ENCODE data around the gene SMKR1.

DNA sequence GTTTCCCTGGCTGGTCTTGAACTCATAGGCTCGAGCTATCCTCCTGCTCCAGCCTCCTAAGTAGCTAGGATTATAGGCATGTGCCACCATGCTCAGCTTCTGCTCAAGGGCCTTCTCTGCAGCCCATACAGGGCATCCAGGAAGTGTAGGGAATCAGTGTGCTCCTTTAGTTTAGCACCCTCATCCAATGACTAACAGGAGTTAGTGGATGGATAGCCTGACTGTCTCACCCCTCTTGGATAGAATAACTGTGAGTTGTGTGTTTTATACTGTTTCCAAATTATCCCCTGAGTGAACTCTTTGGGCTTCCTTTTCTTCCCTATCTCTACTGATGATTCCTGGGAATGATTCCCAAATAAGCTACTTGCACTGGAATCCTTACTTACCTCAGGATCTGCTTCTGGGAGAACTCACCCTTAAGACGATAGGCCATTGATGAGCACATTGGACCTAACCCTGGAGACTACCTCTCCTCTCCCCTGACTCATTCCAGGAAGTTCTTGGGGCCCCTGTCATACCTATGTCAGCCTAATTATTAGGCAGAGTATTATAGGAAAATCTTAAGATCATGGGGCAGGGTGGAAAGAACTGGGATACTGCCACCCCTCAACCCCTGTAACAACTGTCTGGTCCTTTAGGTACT lies 49.6 kb upstream of the SMKR1 start:
- TF ChIP-seq, protein P1, sequence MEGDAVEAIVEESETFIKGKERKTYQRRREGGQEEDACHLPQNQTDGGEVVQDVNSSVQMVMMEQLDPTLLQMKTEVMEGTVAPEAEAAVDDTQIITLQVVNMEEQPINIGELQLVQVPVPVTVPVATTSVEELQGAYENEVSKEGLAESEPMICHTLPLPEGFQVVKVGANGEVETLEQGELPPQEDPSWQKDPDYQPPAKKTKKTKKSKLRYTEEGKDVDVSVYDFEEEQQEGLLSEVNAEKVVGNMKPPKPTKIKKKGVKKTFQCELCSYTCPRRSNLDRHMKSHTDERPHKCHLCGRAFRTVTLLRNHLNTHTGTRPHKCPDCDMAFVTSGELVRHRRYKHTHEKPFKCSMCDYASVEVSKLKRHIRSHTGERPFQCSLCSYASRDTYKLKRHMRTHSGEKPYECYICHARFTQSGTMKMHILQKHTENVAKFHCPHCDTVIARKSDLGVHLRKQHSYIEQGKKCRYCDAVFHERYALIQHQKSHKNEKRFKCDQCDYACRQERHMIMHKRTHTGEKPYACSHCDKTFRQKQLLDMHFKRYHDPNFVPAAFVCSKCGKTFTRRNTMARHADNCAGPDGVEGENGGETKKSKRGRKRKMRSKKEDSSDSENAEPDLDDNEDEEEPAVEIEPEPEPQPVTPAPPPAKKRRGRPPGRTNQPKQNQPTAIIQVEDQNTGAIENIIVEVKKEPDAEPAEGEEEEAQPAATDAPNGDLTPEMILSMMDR (optimal IDR thresholded peaks at IDR 0.05 in 1 of 3, IDR thresholded peaks at IDR 0.05 in 1 of 3, conservative IDR thresholded peaks at IDR 0.05 in 1 of 3; ENCODE audit: extremely low read depth in 1 of 3, insufficient read depth in 2 of 3, low read length in 3 of 3): no peak
- no peak for TF ChIP-seq EZH2 (IDR thresholded peaks at IDR 0.05; ENCODE audit: low read length)

All from keratinocyte (primary cell).